ENCODE measurements around the gene PIP4K2A. TPM values are rescaled to one million over a fixed set of nuclear protein-coding genes. Genes with fewer than 3 reads are reported as not detected.

PIP4K2A gene
- total and polyA plus RNA-seq, 2 of the 13 experiments (the other 11 are each of a cell fraction or from before 2014, with no cell fraction given): 9.1 to 22.6 TPM

DNA sequence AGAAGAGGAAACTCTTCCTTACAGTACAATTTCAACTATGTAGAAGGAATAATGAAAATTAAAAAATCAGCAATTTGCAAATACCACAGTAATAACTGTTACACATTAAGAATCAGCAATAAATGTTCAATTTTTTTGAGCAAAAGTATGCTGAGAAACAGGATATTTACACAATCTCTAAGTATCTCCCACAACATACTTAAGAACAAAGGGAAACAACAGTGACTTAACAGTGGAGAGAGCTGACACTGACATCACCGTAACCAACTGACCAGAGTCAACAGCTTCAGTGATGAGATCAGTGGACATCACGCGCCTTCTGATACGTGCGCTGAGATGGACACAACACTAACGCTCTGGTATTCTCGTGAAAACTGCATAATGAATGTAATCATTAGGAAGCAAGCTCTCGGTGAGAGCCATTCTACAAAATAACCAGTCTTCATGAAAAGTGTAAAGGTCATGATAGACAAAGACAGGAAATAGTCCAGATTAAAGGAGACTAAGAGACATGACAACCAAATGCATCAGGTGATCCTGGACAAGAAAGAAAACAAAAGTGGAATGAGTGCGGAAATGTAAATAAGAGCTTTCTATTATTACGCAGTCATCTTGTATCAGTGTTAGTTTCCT is 82.6 kb downstream of the PIP4K2A start:
- FAIRE-seq (no peak), DNase-seq (ENCODE audit: low spot score) (peak; percentile 29), ATAC-seq (no peak)
- Histone ChIP-seq H2AFZ (ENCODE audit: low read length) (no peak overlapping the region), H3K9ac (ENCODE audit: insufficient read depth, low read depth, low read length) (no peak overlapping the region), H3K79me2 (ENCODE audit: insufficient read depth, low read length) (peaks cover 14% of the 10 kb centered on the region), H3K4me1 (ENCODE audit: insufficient read depth, low read length) (peaks cover 48% of the 10 kb centered on the region), H3K9me3 (ENCODE audit: low read length) (no peaks in the 10 kb centered on the region), H4K20me1 (ENCODE audit: insufficient read depth, low read length) (no peaks in the 10 kb centered on the region), H3K27ac (ENCODE audit: extremely low read length, insufficient read depth, low read length) (no peak overlapping the region), H3K36me3 (replicated peaks in 1 of 2; ENCODE audit: control insufficient read depth in 1 of 2, insufficient read depth in 2 of 2, low read length in 2 of 2) (no peaks in the 10 kb centered on the region), H3K27me3 (ENCODE audit: control insufficient read depth in 1 of 2, insufficient read depth in 2 of 2, low read length in 2 of 2) (no peaks in the 10 kb centered on the region), H3K4me2 (ENCODE audit: low read depth, low read length) (no peak overlapping the region), H3K4me3 (replicated peaks in 1 of 3; ENCODE audit: insufficient read depth in 1 of 3, low read depth in 2 of 3, low read length in 3 of 3) (no peak overlapping the region)
- ChIA-PET CTCF (ENCODE audit: low intra/inter-chr PET ratio, low total read pairs) (no interaction called here), POLR2A (no interaction called here)
- WGBS (ENCODE audit: low lambda C conversion rate): 95% methylated on average over 10 of the region's 10 CpGs
- intact Hi-C loops (cut with micrococcal nuclease; ENCODE audit: unreplicated experiment) (no loop called here), in situ Hi-C loops (cut with HindIII; ENCODE audit: extremely low pct_ligation_motif_present, low pct_unique_long_range_greater_than_20kb) (no loop called here)
- BruUV-seq (replicated peaks): no TSS peak
- no peak for TF ChIP-seq ISX (CRISPR knock-in tag; conservative IDR thresholded peaks at IDR 0.05)
- TF ChIP-seq, protein P1, sequence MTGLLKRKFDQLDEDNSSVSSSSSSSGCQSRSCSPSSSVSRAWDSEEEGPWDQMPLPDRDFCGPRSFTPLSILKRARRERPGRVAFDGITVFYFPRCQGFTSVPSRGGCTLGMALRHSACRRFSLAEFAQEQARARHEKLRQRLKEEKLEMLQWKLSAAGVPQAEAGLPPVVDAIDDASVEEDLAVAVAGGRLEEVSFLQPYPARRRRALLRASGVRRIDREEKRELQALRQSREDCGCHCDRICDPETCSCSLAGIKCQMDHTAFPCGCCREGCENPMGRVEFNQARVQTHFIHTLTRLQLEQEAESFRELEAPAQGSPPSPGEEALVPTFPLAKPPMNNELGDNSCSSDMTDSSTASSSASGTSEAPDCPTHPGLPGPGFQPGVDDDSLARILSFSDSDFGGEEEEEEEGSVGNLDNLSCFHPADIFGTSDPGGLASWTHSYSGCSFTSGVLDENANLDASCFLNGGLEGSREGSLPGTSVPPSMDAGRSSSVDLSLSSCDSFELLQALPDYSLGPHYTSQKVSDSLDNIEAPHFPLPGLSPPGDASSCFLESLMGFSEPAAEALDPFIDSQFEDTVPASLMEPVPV (CRISPR knock-in tag; IDR thresholded peaks at IDR 0.05): no peak
- TF ChIP-seq ZFP36L1 (CRISPR knock-in tag; IDR thresholded peaks at IDR 0.05): no peak
- TF ChIP-seq TBX2 (CRISPR knock-in tag; IDR thresholded peaks at IDR 0.05; ENCODE audit: borderline replicate concordance): no peak
- TF ChIP-seq ZBTB21 (CRISPR knock-in tag; IDR thresholded peaks at IDR 0.05): peak; percentile 34; the same call in 1 of the 2 replicates
- TF ChIP-seq NR2F6 (IDR thresholded peaks at IDR 0.05): no peak
- TF ChIP-seq NR2F6 (CRISPR knock-in tag; IDR thresholded peaks at IDR 0.05): no peak
- no peak for TF ChIP-seq DNMT1 (CRISPR knock-in tag; IDR thresholded peaks at IDR 0.05)
- no peak for TF ChIP-seq ZNF746 (CRISPR knock-in tag; IDR thresholded peaks at IDR 0.05)
- TF ChIP-seq ZKSCAN5 (CRISPR knock-in tag; IDR thresholded peaks at IDR 0.05): no peak
- TF ChIP-seq ZNF17 (CRISPR knock-in tag; IDR thresholded peaks at IDR 0.05): no peak
- TF ChIP-seq ZNF704 (CRISPR knock-in tag; IDR thresholded peaks at IDR 0.05; ENCODE audit: borderline replicate concordance): no peak
- TF ChIP-seq HHEX (CRISPR knock-in tag; IDR thresholded peaks at IDR 0.05): no peak
- TF ChIP-seq MAFK (conservative IDR thresholded peaks at IDR 0.05 in 1 of 2, IDR thresholded peaks at IDR 0.05 in 1 of 2; ENCODE audit: low read length in 2 of 2): 0 out of 4 replicates have a peak, but pooled peaks of 1 of the 2 experiments have one; percentile 6
- TF ChIP-seq ZBTB3 (CRISPR knock-in tag; IDR thresholded peaks at IDR 0.05; ENCODE audit: borderline replicate concordance, low read depth): no peak
- no peak for TF ChIP-seq SMARCE1 (IDR thresholded peaks at IDR 0.05; ENCODE audit: borderline replicate concordance)
- no peak for TF ChIP-seq SIN3A (IDR thresholded peaks at IDR 0.05; ENCODE audit: borderline replicate concordance, low read depth, low read length)
- TF ChIP-seq, protein P2, sequence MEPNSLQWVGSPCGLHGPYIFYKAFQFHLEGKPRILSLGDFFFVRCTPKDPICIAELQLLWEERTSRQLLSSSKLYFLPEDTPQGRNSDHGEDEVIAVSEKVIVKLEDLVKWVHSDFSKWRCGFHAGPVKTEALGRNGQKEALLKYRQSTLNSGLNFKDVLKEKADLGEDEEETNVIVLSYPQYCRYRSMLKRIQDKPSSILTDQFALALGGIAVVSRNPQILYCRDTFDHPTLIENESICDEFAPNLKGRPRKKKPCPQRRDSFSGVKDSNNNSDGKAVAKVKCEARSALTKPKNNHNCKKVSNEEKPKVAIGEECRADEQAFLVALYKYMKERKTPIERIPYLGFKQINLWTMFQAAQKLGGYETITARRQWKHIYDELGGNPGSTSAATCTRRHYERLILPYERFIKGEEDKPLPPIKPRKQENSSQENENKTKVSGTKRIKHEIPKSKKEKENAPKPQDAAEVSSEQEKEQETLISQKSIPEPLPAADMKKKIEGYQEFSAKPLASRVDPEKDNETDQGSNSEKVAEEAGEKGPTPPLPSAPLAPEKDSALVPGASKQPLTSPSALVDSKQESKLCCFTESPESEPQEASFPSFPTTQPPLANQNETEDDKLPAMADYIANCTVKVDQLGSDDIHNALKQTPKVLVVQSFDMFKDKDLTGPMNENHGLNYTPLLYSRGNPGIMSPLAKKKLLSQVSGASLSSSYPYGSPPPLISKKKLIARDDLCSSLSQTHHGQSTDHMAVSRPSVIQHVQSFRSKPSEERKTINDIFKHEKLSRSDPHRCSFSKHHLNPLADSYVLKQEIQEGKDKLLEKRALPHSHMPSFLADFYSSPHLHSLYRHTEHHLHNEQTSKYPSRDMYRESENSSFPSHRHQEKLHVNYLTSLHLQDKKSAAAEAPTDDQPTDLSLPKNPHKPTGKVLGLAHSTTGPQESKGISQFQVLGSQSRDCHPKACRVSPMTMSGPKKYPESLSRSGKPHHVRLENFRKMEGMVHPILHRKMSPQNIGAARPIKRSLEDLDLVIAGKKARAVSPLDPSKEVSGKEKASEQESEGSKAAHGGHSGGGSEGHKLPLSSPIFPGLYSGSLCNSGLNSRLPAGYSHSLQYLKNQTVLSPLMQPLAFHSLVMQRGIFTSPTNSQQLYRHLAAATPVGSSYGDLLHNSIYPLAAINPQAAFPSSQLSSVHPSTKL (CRISPR knock-in tag; IDR thresholded peaks at IDR 0.05): no peak
- TF ChIP-seq ZNF30 (CRISPR knock-in tag; IDR thresholded peaks at IDR 0.05): no peak
